T-cell (primary cell): Measurements from ENCODE around the gene ELF3. TPM values are rescaled to one million over a fixed set of nuclear protein-coding genes. Genes with fewer than 3 reads are reported as not detected.

Experiments used
- ATAC-seq, 4 experiments: fragments of 200-7000 bp in 3 of 4; fragments of 150-1000 bp in 1 of 4; cut with Tn5 transposase; replicated peaks in 1 of 4; 1 replicate in 3 of 4; 2 replicates in 1 of 4; pipeline ENCODE4 v1.10.0; 2021; ENCODE audit warnings: moderate library complexity in 3 of 4, mild to moderate bottlenecking in 2 of 4, moderate number of reproducible peaks in 1 of 4
- CTCF ChIA-PET, 2 donors: fragments of 300-600 bp; sonication (Branson Sonifier 250); formaldehyde crosslinking; loops; one replicate each; lab custom pipeline; 2022; ENCODE audit warnings: antibody characterized with exemption in 2 of 2; lab: Charles Lee
- POLR2A ChIA-PET, 2 donors: fragments of 300-600 bp; sonication (Branson Sonifier 250); formaldehyde crosslinking; loops; one replicate each; lab custom pipeline; 2022; ENCODE audit warnings: antibody characterized with exemption in 2 of 2; lab: Charles Lee
- DNase-seq, 35 experiments: peaks; one replicate each; pipeline versions ENCODE4 v3.0.0 to v3.0.0-alpha.2; 2013 to 2023
- H3K27ac ChIP-seq: one replicate; pipeline ENCODE4 v1.5.1; 2013; ENCODE audit warnings: low read length
- H3K27me3 ChIP-seq, 2 experiments: replicated peaks in 1 of 2; 1 replicate in 1 of 2; 2 replicates in 1 of 2; pipeline versions ENCODE4 v1.6.1 to v1.7.0; 2013; ENCODE audit warnings: low read length in 1 of 2, mixed read lengths in 1 of 2; ENCODE audit not compliant: control insufficient read depth in 2 of 2, insufficient read depth in 2 of 2; ENCODE audit errors: extremely low read depth in 1 of 2
- H3K36me3 ChIP-seq, 2 donors: 1 replicate in 1 of 2; 2 replicates in 1 of 2; pipeline versions ENCODE4 v1.6.1 to v1.7.0; 2013; ENCODE audit warnings: low read length in 1 of 2; ENCODE audit not compliant: control insufficient read depth in 2 of 2, insufficient read depth in 1 of 2; ENCODE audit errors: extremely low read depth in 1 of 2
- H3K4me1 ChIP-seq, 2 experiments: 1 replicate in 1 of 2; 2 replicates in 1 of 2; pipeline versions ENCODE4 v1.6.1 to v1.7.0; 2013; ENCODE audit warnings: low read length in 2 of 2, mixed read lengths in 1 of 2; ENCODE audit not compliant: insufficient read depth in 2 of 2, control insufficient read depth in 1 of 2; ENCODE audit errors: extremely low read depth in 1 of 2
- H3K4me3 ChIP-seq, 2 donors: 1 replicate in 1 of 2; 2 replicates in 1 of 2; pipeline versions ENCODE4 v1.5.1 to v1.7.0; 2013; ENCODE audit warnings: mild to moderate bottlenecking in 2 of 2, low read length in 1 of 2, moderate library complexity in 1 of 2; ENCODE audit not compliant: control insufficient read depth in 1 of 2; ENCODE audit errors: extremely low read depth in 1 of 2
- H3K9me3 ChIP-seq: 2 replicates; pipeline ENCODE4 v1.7.0; 2013
- H3K27ac Mint-ChIP-seq, 2 donors: one replicate each; pipeline ENCODE4 v1.8.0; 2020 to 2021; ENCODE audit warnings: mild to moderate bottlenecking in 2 of 2, mixed read lengths in 2 of 2
- H3K27me3 Mint-ChIP-seq, 2 donors: one replicate each; pipeline ENCODE4 v1.8.0; 2021 to 2022; ENCODE audit warnings: mixed read lengths in 2 of 2
- H3K36me3 Mint-ChIP-seq: one replicate; pipeline ENCODE4 v1.8.0; 2021; ENCODE audit warnings: mixed read lengths
- H3K4me1 Mint-ChIP-seq, 3 donors: one replicate each; pipeline ENCODE4 v1.8.0; 2020 to 2022; ENCODE audit warnings: mixed read lengths in 3 of 3, mild to moderate bottlenecking in 1 of 3
- H3K4me3 Mint-ChIP-seq, 3 donors: one replicate each; pipeline ENCODE4 v1.8.0; 2020 to 2022; ENCODE audit warnings: mild to moderate bottlenecking in 3 of 3, mixed read lengths in 3 of 3, moderate library complexity in 3 of 3
- H3K9me3 Mint-ChIP-seq, 3 donors: one replicate each; pipeline ENCODE4 v1.8.0; 2020 to 2022; ENCODE audit warnings: mixed read lengths in 3 of 3
- WGBS: methylation state at CpG from one replicate; pipeline ENCODE4 v1.1.5; 2013; ENCODE audit warnings: missing lambda C conversion rate; ENCODE audit not compliant: insufficient coverage; 5-methylcytosine and 5-hydroxymethylcytosine counted together
- total RNA-seq, 35 experiments: library from RNA in 6 of 35; stranded (reverse) in 6 of 35; fragments of 120-200 nt in 1 of 35; gene quantifications; one replicate each; pipeline versions ENCODE4 v1.2.1 to v1.2.4 and lab custom pipeline; 2013 to 2026

Gene ELF3
- total RNA-seq, 5 donors from 2014 or later (not counting 1 experiment from before 2014, with no cell fraction given), result 0.90 to 3.7 (median 1.5) TPM

DNA sequence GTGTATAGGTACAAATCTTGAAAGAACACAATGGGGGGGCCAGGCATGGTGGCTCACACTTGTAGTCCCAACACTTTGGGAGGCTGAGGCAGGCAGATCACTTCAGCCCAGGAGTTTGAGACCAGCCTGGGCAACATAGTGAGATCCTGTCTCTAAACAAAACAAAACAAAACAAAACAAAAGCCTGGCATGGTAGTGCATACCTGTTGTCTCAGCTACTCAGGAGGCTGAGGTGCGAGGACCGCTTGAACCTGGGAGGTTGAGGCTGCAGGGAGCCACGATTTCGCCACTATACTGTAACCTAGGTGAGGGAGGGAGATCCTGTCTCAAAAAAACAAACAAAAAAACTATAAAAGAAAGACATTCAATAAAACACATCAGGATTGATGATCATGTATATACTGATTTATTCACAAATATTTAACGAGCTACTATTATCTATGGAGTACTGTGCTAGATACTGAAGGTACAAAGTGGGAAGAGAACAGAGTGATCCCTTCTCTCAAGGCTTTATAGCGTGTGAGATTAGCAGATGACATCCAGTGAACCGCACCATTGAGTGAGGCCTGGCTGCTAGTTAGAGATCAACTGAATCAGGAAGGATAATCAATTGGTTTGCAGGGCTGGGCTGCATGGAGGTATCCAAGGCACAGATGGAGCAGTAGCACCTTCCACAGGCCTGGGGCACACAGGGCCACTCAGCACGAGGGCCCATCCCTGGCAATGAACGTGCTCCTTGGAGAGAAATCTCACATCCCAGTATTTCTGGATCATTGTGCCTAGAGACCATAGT, 26.4 kb downstream of the ELF3 start:
- 80% methylated on average over 4 of the region's 9 CpGs for WGBS
- H3K36me3 ChIP-seq, result no peaks in the 10 kb centered on the region
- H3K9me3 ChIP-seq, result no peaks in the 10 kb centered on the region
- H3K27ac ChIP-seq, result no peak overlapping the region
- Mint-ChIP-seq H3K27ac (no peak overlapping the region), H3K4me3 (no peak overlapping the region), H3K9me3 (no peaks in the 10 kb centered on the region), H3K4me1 (no peaks in the 10 kb centered on the region), H3K36me3 (no peaks in the 10 kb centered on the region), H3K27me3 (peaks cover 2 to 4% of the 10 kb centered on the region in 2 donors)
- POLR2A ChIA-PET, result interaction anchor here in 1 of 2 donors (0.6 kb wide), 2 partner anchors 11 to 27 kb away, joined by 3 read pairs; no protein-coding TSS in a partner anchor
- ATAC-seq (no peak), DNase-seq (no peak)
- H3K27me3 ChIP-seq, result peaks cover 0 to 3% of the 10 kb centered on the region in 2 experiments
- H3K4me1 ChIP-seq, result no peaks in the 10 kb centered on the region
- CTCF ChIA-PET, result no interaction called here
- no peak overlapping the region for H3K4me3 ChIP-seq

DNA sequence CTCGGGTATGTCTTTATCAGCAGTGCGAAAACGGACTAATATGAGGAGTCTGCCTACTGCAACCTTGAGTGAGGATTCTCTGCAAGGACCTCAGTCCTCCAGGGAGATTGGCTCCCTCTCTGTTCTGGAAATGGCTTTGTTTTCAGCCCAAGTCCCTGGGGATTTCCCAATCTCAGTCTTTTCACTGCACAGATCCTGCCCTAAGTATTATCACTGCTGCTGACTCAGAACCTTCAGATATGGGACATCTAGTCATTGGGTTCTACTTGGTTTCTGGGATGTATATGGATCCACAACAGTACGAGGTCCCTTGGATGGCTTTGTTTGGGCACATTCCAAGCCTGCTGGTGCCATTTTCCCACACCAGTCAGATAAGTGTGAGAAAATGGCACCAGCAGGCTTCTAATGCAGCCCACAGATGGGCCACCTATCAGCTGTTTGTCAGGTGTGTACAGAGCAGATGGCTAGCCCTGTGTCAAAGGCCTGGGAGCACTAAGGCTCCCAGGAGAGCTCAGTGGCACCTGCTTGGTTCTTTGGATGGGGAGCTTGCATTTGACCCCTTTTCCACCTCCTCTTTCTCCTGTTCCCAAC, 27.4 kb downstream of the ELF3 start:
- ChIA-PET CTCF (no interaction called here), POLR2A (no interaction called here)
- H3K36me3 Mint-ChIP-seq, result no peaks in the 10 kb centered on the region
- H3K4me3 Mint-ChIP-seq, result no peak overlapping the region
- DNase-seq (no peak), ATAC-seq (no peak)
- no peaks in the 10 kb centered on the region for H3K9me3 ChIP-seq
- H3K36me3 ChIP-seq, result no peaks in the 10 kb centered on the region
- no peak overlapping the region for H3K27ac ChIP-seq
- H3K27ac Mint-ChIP-seq, result no peak overlapping the region
- H3K27me3 Mint-ChIP-seq, result peaks cover 3 to 4% of the 10 kb centered on the region in 2 donors
- H3K4me3 ChIP-seq, result no peak overlapping the region
- no peaks in the 10 kb centered on the region for H3K4me1 Mint-ChIP-seq
- no peaks in the 10 kb centered on the region for H3K4me1 ChIP-seq
- peaks cover 0 to 8% of the 10 kb centered on the region in 2 experiments for H3K27me3 ChIP-seq
- no peaks in the 10 kb centered on the region for H3K9me3 Mint-ChIP-seq
- WGBS, result 87% methylated on average over 3 of the region's 4 CpGs

DNA sequence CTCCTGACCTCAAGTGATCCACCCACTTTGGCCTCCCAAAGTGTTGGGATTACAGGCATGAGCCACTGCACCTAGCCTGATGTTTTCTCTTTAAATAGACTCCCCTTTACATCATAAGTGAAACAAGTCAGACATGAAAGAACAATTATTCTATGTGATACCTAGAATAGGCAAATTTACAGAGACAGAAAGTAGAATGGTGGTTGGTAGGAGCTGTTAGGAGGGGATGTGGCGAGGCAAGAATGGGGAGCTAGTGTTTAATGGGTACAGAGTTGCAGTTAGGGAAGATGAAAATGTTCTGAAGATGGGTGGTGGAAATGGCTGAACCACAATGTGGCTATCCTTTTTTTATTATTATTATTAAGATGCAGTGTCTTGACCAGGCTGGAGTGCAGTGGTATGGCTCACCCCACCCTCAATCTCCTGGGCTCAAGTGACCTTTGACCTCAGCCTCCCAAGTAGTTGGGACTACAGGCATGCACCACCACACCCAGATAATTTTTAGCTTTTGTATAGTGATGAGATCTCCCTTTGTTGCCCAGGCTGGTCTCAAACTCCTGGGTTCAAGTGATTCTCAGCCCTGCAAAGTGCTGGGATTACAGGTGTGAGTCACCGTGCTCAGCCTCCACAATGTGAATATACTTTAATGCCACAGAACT, 28.4 kb downstream of the ELF3 start:
- ChIA-PET POLR2A (no interaction called here), CTCF (no interaction called here)
- H3K4me1 Mint-ChIP-seq, result no peaks in the 10 kb centered on the region
- WGBS, result 44% methylated on average over 1 of the region's 2 CpGs
- no peak overlapping the region for H3K4me3 Mint-ChIP-seq
- no peak overlapping the region for H3K27ac ChIP-seq
- H3K27me3 ChIP-seq, result peaks cover 0 to 8% of the 10 kb centered on the region in 2 experiments
- DNase-seq (no peak), ATAC-seq (no peak)
- no peaks in the 10 kb centered on the region for H3K4me1 ChIP-seq
- peaks cover 1 to 3% of the 10 kb centered on the region in 2 donors for H3K27me3 Mint-ChIP-seq
- H3K27ac Mint-ChIP-seq, result no peak overlapping the region
- no peaks in the 10 kb centered on the region for H3K36me3 Mint-ChIP-seq
- H3K36me3 ChIP-seq, result no peaks in the 10 kb centered on the region
- no peaks in the 10 kb centered on the region for H3K9me3 ChIP-seq
- no peak overlapping the region for H3K4me3 ChIP-seq
- no peaks in the 10 kb centered on the region for H3K9me3 Mint-ChIP-seq

DNA sequence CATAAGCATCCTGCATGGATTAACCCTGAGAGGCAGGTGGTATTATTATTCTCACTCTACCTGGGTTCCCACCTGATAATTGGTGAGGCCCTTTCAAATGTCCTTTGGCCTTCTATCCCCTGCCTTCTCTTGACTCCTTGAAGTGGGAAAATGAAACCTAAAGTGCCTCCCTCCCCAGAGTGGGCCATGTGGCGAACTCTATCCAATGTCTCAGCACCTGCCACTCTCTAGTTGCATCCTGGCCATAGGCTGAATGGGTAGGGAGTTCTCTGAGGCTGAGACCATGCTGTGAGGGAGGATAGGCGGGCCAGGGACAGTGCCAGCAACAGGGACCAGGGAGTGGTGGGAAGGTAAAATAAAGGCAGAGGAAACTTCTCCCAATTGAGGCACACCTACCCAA, 35.3 kb downstream of the ELF3 start:
- no peaks in the 10 kb centered on the region for H3K9me3 Mint-ChIP-seq
- no peak overlapping the region for H3K4me3 Mint-ChIP-seq
- no peaks in the 10 kb centered on the region for H3K4me1 Mint-ChIP-seq
- no peaks in the 10 kb centered on the region for H3K36me3 Mint-ChIP-seq
- ATAC-seq (no peak), DNase-seq (no peak)
- H3K27ac Mint-ChIP-seq, result no peak overlapping the region
- H3K36me3 ChIP-seq, result no peaks in the 10 kb centered on the region
- H3K27me3 Mint-ChIP-seq, result peaks cover 4% of the 10 kb centered on the region in 2 donors
- no peak overlapping the region for H3K4me3 ChIP-seq
- H3K27me3 ChIP-seq, result peaks cover 0 to 31% of the 10 kb centered on the region in 2 experiments
- no peaks in the 10 kb centered on the region for H3K4me1 ChIP-seq
- ChIA-PET POLR2A (no interaction called here), CTCF (no interaction called here)
- no CpG with 5 or more reads among the region's 2 CpGs for WGBS
- H3K9me3 ChIP-seq, result no peaks in the 10 kb centered on the region
- H3K27ac ChIP-seq, result no peak overlapping the region

DNA sequence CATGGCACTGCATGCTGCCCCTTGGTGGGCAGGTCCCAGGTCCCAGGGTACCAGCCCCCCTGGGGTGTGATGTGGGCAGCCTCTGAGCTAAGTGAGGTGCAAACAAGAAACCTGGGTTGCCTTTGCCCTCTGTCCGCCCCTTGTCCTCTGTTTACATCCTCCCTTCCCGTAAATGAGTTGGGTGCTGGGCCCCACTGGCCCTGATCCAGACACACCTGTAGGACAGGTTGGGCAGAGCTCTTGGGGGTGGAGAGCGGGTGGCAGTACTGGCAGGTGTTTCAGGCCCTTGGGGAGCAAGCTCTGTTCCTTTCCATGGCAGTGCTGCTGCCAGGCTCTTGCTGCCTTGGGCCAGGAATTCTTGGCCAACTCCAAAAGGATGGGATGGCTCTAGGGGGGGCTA, 35.8 kb downstream of the ELF3 start:
- Mint-ChIP-seq H3K27ac (no peak overlapping the region), H3K9me3 (no peaks in the 10 kb centered on the region), H3K27me3 (peaks cover 4% of the 10 kb centered on the region in 2 donors), H3K36me3 (no peaks in the 10 kb centered on the region), H3K4me3 (no peak overlapping the region), H3K4me1 (no peaks in the 10 kb centered on the region)
- no peak overlapping the region for H3K27ac ChIP-seq
- CTCF ChIA-PET, result no interaction called here
- H3K27me3 ChIP-seq, result peaks cover 0 to 31% of the 10 kb centered on the region in 2 experiments
- no peaks in the 10 kb centered on the region for H3K4me1 ChIP-seq
- H3K9me3 ChIP-seq, result no peaks in the 10 kb centered on the region
- H3K36me3 ChIP-seq, result no peaks in the 10 kb centered on the region
- 100% methylated on average over 1 of the region's 3 CpGs for WGBS
- POLR2A ChIA-PET, result no interaction called here
- DNase-seq (no peak), ATAC-seq (no peak)
- no peak overlapping the region for H3K4me3 ChIP-seq

DNA sequence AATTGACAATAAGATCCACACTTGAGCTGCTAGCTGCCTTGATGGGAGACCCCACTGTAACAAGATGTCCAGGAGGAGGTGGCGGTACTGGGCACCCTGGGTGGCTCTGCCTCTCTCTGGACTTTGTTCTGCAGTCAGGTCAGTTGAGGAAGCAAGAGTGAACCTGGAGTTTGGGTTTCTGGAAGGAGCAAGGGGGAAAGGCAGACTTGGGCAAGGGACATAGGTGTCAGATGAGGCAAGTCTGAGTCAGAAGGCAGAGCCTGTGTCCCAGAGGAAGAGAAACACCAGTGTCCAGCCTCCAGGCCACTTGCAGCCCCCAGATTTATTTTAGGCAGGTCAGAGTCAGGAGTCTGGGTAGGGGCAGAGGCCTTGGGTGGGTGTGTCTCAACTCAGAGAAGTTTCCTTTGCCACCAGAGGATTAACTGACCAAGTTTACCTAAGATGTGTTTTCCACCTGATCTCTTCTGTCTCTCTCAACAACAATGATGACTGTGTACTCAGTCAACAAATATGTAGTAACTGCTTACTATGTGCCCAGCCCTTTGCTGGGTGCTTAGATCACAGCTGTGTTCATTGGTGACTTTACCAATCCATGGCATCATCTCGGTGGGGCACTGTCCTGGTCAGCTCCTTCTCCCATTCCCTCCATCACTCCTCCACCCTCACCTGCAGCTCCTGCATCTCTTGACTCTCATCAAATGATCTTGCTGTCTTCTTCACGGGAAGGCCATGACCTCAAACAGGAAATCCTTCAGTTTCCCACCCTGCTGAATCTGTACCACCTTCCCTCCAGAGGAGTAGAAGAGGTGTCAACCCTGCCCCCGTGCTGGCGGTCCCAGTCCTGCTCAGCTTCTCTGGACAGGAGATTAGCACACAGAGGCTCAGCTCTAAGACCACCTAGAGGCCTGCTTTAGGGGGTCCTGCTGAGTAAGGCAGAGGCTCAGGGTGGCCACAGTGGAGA, 36.6 kb downstream of the ELF3 start:
- Mint-ChIP-seq H3K4me3 (no peak overlapping the region), H3K4me1 (no peaks in the 10 kb centered on the region), H3K27ac (no peak overlapping the region), H3K27me3 (peaks cover 3 to 4% of the 10 kb centered on the region in 2 donors), H3K36me3 (no peaks in the 10 kb centered on the region), H3K9me3 (no peaks in the 10 kb centered on the region)
- Histone ChIP-seq H3K4me3 (no peak overlapping the region), H3K9me3 (no peaks in the 10 kb centered on the region), H3K27me3 (peaks cover 0 to 31% of the 10 kb centered on the region in 2 experiments), H3K36me3 (no peaks in the 10 kb centered on the region), H3K27ac (no peak overlapping the region), H3K4me1 (no peaks in the 10 kb centered on the region)
- 67% methylated on average over 4 of the region's 5 CpGs for WGBS
- POLR2A ChIA-PET, result no interaction called here
- ATAC-seq, result no peak
- CTCF ChIA-PET, result no interaction called here
- no peak for DNase-seq
